ENCODE data around the gene MICU1.
"Not testable (repeated sequence)": the region's sequence is repeated elsewhere in the genome, so short reads cannot be mapped to it uniquely, and the experiment has no call there.

MICU1 gene

GRCh38 chr10:72563327-72563932 is 62.4 kb downstream of the MICU1 start:
- DNase-seq, result no peak

GRCh38 chr10:72561745-72562166 is 64.1 kb downstream of the MICU1 start:
- DNase-seq, result no peak

- no peak for DNase-seq
Measured at GRCh38 chr10:72557362-72557761, 68.5 kb downstream of the MICU1 start.

- DNase-seq, result no peak
Measured at GRCh38 chr10:72552857-72553256, 73.0 kb downstream of the MICU1 start.

GRCh38 chr10:72550239-72550638 is 75.6 kb downstream of the MICU1 start:
- no peak for DNase-seq

GRCh38 chr10:72545546-72545945 is 80.3 kb downstream of the MICU1 start:
- no peak for DNase-seq

GRCh38 chr10:72543855-72544254 is 82.0 kb downstream of the MICU1 start:
- not testable (repeated sequence) for DNase-seq

- DNase-seq, result peak in 5 of 58 donors; percentile 2 to 13 (median 4)
Measured at GRCh38 chr10:72542396-72542815, 83.5 kb downstream of the MICU1 start.

- DNase-seq, result no peak
Measured at GRCh38 chr10:72541337-72541736, 84.5 kb downstream of the MICU1 start.

- no peak for DNase-seq
Measured at GRCh38 chr10:72540193-72540807, 85.6 kb downstream of the MICU1 start.

- DNase-seq, result no peak
Measured at GRCh38 chr10:72539137-72539536, 86.7 kb downstream of the MICU1 start.

GRCh38 chr10:72525689-72526088 is 100.2 kb downstream of the MICU1 start:
- no peak for DNase-seq

- DNase-seq, result no peak
Measured at GRCh38 chr10:72525277-72525676, 100.6 kb downstream of the MICU1 start.

- DNase-seq, result no peak
Measured at GRCh38 chr10:72524489-72524888, 101.4 kb downstream of the MICU1 start.

GRCh38 chr10:72523932-72524396 is 101.9 kb downstream of the MICU1 start:
- DNase-seq, result no peak

GRCh38 chr10:72523062-72523461 is 102.8 kb downstream of the MICU1 start:
- DNase-seq, result no peak

- no peak for DNase-seq
Measured at GRCh38 chr10:72517244-72517643, 108.6 kb downstream of the MICU1 start.

GRCh38 chr10:72515455-72515854 is 110.4 kb downstream of the MICU1 start:
- DNase-seq, result no peak

- no peak for DNase-seq
Measured at GRCh38 chr10:72513910-72514309, 112.0 kb downstream of the MICU1 start.

GRCh38 chr10:72511459-72511858 is 114.4 kb downstream of the MICU1 start:
- DNase-seq, result no peak

- no peak for DNase-seq
Measured at GRCh38 chr10:72509941-72510340, 115.9 kb downstream of the MICU1 start.

GRCh38 chr10:72509206-72509799 is 116.6 kb downstream of the MICU1 start:
- DNase-seq, result no peak

- no peak for DNase-seq
Measured at GRCh38 chr10:72508033-72508432, 117.8 kb downstream of the MICU1 start.
